BLaER1 (cell line): ENCODE data around the gene SGSH.
"Not testable (repeated sequence)": the region's sequence is repeated elsewhere in the genome, so short reads cannot be mapped to it uniquely, and the experiment has no call there.

Source experiments
- H3K27ac ChIP-seq: shearing (Covaris generic); formaldehyde crosslinking; 2 replicates; pipeline ENCODE4 v1.8.1; 2022
- H3K27me3 ChIP-seq: shearing (Covaris generic); formaldehyde crosslinking; 2 replicates; pipeline ENCODE4 v1.8.1; 2022
- H3K36me3 ChIP-seq: shearing (Covaris generic); formaldehyde crosslinking; 2 replicates; pipeline ENCODE4 v1.8.1; 2022
- H3K4me1 ChIP-seq: shearing (Covaris generic); formaldehyde crosslinking; 2 replicates; pipeline ENCODE4 v1.8.1; 2022
- H3K4me2 ChIP-seq: shearing (Covaris generic); formaldehyde crosslinking; 2 replicates; pipeline ENCODE4 v1.8.1; 2022
- H3K4me3 ChIP-seq: shearing (Covaris generic); formaldehyde crosslinking; 2 replicates; pipeline ENCODE4 v1.8.1; 2022
- H3K9ac ChIP-seq: shearing (Covaris generic); formaldehyde crosslinking; 2 replicates; pipeline ENCODE4 v1.8.1; 2022
- H3K9me3 ChIP-seq: shearing (Covaris generic); formaldehyde crosslinking; 2 replicates; pipeline ENCODE4 v1.8.1; 2022
- H4K20me1 ChIP-seq: shearing (Covaris generic); formaldehyde crosslinking; 2 replicates; pipeline ENCODE4 v1.8.1; 2022
- Cebpa-rat ChIP-seq: shearing (Covaris generic); IDR thresholded peaks from 2 replicates; pipeline ENCODE4 v1.8.1; 2022

Gene SGSH

DNA sequence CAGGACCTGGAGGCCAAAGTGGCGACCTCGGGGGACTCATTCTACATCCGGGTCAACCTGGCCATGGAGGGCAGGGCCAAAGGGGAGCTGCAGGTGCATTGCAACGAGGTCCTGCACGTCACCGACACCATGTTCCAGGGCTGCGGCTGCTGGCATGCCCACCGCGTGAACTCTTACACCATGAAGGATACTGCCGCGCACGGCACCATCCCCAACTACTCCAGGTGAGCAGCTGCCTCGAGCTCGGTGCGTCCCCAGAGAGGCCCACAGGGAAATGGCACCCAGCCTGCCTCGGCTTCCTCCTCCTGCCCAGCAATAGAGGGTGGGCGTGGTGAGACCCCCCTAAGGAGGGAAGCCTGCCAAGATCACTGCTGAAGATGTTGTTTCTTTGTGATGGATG is 17.9 kb downstream of the SGSH start:
- no peak overlapping the region for H3K4me2 ChIP-seq
- no peaks in the 10 kb centered on the region for H4K20me1 ChIP-seq
- no peak for TF ChIP-seq Cebpa-rat
- H3K27me3 ChIP-seq: no peaks in the 10 kb centered on the region
- H3K4me3 ChIP-seq: no peak overlapping the region
- H3K27ac ChIP-seq: no peak overlapping the region
- H3K36me3 ChIP-seq: no peaks in the 10 kb centered on the region
- H3K9ac ChIP-seq: no peak overlapping the region
- H3K9me3 ChIP-seq: no peaks in the 10 kb centered on the region
- H3K4me1 ChIP-seq: 0 out of 2 replicates have a peak, but pooled peaks cover 9% of the 10 kb centered on the region

GRCh38 chr17:80201446-80201845 is 18.7 kb downstream of the SGSH start:
- Histone ChIP-seq H3K9ac (no peak overlapping the region), H3K27me3 (no peaks in the 10 kb centered on the region), H3K4me2 (no peak overlapping the region), H3K9me3 (no peaks in the 10 kb centered on the region), H3K36me3 (no peaks in the 10 kb centered on the region), H4K20me1 (no peaks in the 10 kb centered on the region), H3K4me3 (no peak overlapping the region), H3K27ac (no peak overlapping the region), H3K4me1 (0 out of 2 replicates have a peak, but pooled peaks cover 9% of the 10 kb centered on the region)
- TF ChIP-seq Cebpa-rat: no peak

DNA sequence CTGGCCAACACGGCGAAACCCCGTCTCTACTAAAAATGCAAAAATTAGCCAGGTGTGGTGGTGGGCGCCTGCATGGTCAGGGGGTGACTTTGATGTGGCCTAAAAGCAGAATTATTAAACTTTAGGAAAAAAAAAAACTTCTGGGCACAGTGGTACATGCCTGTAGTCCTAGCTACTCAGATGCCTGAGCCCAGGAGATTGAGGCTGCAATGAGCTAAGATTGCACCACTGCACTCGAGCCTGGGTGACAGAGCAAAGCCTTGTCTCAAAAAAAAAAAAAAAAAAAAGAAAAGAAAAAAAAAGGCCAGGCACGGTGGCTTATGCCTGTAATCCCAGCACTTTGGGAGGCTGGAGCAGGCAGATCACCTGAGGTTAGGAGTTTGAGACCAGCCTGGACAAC is 20.8 kb downstream of the SGSH start:
- H3K36me3 ChIP-seq, H3K4me2 ChIP-seq, H3K4me1 ChIP-seq, H3K27me3 ChIP-seq, H3K9me3 ChIP-seq, H3K9ac ChIP-seq, H3K27ac ChIP-seq, H4K20me1 ChIP-seq, H3K4me3 ChIP-seq: not testable (repeated sequence)

DNA sequence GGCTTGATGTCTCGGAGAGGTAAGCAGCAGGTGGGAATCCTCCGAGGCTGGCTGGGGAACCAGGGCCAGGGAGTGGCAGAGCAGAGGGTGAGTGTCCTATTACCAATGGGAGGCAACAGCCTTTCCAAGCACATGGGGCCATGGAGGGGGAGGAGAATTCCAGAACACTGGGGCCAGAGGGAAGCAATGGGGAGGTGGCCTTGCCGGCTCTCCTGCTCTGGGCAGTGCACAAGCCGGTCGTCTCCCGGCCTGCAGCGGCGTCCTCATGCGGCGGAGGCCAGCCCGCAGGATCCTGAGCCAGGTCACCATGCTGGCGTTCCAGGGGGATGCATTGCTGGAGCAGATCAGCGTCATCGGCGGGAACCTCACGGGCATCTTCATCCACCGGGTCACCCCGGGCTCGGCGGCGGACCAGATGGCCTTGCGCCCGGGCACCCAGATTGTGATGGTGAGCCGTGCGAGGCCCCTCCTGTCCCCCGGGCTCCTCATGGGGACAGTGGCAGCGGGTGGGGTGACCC is 21.9 kb downstream of the SGSH start:
- no peak overlapping the region for H3K27ac ChIP-seq
- H3K4me2 ChIP-seq: no peak overlapping the region
- no peak for TF ChIP-seq Cebpa-rat
- no peak overlapping the region for H3K9ac ChIP-seq
- no peaks in the 10 kb centered on the region for H3K9me3 ChIP-seq
- no peaks in the 10 kb centered on the region for H3K36me3 ChIP-seq
- H3K27me3 ChIP-seq: no peaks in the 10 kb centered on the region
- H3K4me3 ChIP-seq: no peak overlapping the region
- H4K20me1 ChIP-seq: no peaks in the 10 kb centered on the region
- no peaks in the 10 kb centered on the region for H3K4me1 ChIP-seq

- Histone ChIP-seq H3K4me3 (no peak overlapping the region), H3K27me3 (no peaks in the 10 kb centered on the region; the same call in 1 of the 2 replicates), H3K4me1 (peaks cover 8% of the 10 kb centered on the region), H3K9me3 (no peaks in the 10 kb centered on the region), H3K27ac (no peak overlapping the region), H3K36me3 (no peaks in the 10 kb centered on the region), H3K9ac (no peak overlapping the region), H4K20me1 (no peaks in the 10 kb centered on the region), H3K4me2 (no peak overlapping the region)
- TF ChIP-seq Cebpa-rat: no peak
Observed at GRCh38 chr17:80196652-80197051, 23.5 kb downstream of the SGSH start.

GRCh38 chr17:80195671-80196529 is 24.2 kb downstream of the SGSH start:
- no peak overlapping the region for H3K4me3 ChIP-seq
- no peaks in the 10 kb centered on the region for H3K9me3 ChIP-seq
- no peak for TF ChIP-seq Cebpa-rat
- peaks cover 14% of the 10 kb centered on the region for H3K4me1 ChIP-seq
- peaks cover 3% of the 10 kb centered on the region for H3K27me3 ChIP-seq
- no peak overlapping the region for H3K9ac ChIP-seq
- no peaks in the 10 kb centered on the region for H3K36me3 ChIP-seq
- no peak overlapping the region for H3K4me2 ChIP-seq
- no peaks in the 10 kb centered on the region for H4K20me1 ChIP-seq
- H3K27ac ChIP-seq: no peak overlapping the region

GRCh38 chr17:80195141-80195540 is 25.0 kb downstream of the SGSH start:
- TF ChIP-seq Cebpa-rat: no peak
- no peaks in the 10 kb centered on the region for H3K9me3 ChIP-seq
- no peak overlapping the region for H3K4me2 ChIP-seq
- no peak overlapping the region for H3K4me3 ChIP-seq
- no peak overlapping the region for H3K9ac ChIP-seq
- peaks cover 3% of the 10 kb centered on the region for H3K27me3 ChIP-seq
- peaks cover 14% of the 10 kb centered on the region for H3K4me1 ChIP-seq
- H4K20me1 ChIP-seq: no peaks in the 10 kb centered on the region
- H3K36me3 ChIP-seq: no peaks in the 10 kb centered on the region
- no peak overlapping the region for H3K27ac ChIP-seq

DNA sequence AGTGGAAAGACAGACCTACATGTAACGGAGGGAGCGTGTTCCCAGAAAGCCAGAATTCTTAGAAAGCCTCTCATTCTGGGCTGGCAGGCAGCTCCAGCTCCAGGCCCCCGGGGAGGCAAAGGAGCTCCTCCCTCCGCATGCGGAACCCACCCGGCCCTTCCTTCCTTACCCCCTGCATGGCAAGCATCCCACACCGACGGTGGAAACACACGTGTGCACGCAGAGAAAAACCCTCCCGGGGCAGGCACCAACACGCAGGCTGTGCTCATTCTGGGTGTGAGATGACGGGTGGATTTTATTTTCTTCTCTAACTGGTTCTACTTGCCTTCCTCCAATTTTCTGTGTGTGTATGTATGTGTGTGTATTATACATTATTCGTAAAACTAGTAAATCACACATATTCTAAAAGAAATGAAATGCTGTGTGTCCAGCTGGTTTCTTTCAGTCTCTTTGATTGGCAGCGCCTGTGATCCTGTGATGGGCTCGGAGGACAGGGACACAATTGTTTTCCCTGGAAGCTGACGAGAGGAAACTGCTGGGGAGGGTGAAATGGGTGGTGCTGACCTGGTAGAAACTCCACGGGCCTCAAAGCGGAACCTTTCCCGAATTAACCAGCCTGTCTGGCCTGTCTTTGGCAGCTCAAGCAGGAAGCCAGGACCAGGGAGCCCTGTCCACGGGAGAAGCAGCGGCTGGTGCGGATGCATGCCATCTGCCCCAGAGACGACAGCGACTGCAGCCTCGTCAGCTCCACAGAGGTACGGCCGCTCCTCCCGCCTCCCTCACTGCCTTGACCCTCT is 28.1 kb downstream of the SGSH start:
- Histone ChIP-seq H3K4me2 (peak overlapping the region; percentile 68), H3K27me3 (peaks cover 15% of the 10 kb centered on the region), H3K9me3 (no peaks in the 10 kb centered on the region), H4K20me1 (no peaks in the 10 kb centered on the region), H3K4me3 (no peak overlapping the region), H3K9ac (no peak overlapping the region), H3K27ac (no peak overlapping the region), H3K36me3 (no peaks in the 10 kb centered on the region), H3K4me1 (peaks cover 36% of the 10 kb centered on the region)
- TF ChIP-seq Cebpa-rat: no peak

- Histone ChIP-seq H3K4me3 (no peak overlapping the region), H3K4me2 (peak overlapping the region; percentile 68), H3K27ac (no peak overlapping the region), H3K4me1 (peaks cover 37% of the 10 kb centered on the region), H3K9ac (no peak overlapping the region), H3K27me3 (peaks cover 15% of the 10 kb centered on the region), H3K36me3 (no peaks in the 10 kb centered on the region), H3K9me3 (no peaks in the 10 kb centered on the region), H4K20me1 (no peaks in the 10 kb centered on the region)
- no peak for TF ChIP-seq Cebpa-rat
Observed at GRCh38 chr17:80191192-80191591, 28.9 kb downstream of the SGSH start.

DNA sequence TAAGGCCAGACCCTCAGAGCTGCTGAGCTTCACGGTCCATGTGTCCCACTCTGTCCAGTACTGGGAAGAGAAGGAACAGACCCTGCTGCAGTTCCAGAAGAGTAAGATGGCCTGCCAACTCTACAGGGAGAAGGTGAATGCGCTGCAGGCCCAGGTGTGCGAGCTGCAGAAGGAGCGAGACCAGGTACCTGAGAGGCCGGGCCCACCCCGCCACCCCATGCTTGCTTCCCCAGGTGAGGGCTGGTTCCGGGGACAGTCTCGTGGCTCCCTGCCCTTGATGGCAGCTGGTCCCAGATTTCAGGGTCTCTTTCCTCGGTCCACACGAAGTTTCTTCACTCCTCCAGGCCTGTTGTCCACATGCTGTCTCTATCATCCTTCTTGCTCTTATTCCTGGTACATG is 29.4 kb downstream of the SGSH start:
- peaks cover 15% of the 10 kb centered on the region for H3K27me3 ChIP-seq
- no peak overlapping the region for H3K4me2 ChIP-seq
- no peak for TF ChIP-seq Cebpa-rat
- H3K36me3 ChIP-seq: no peaks in the 10 kb centered on the region
- no peak overlapping the region for H3K9ac ChIP-seq
- no peaks in the 10 kb centered on the region for H4K20me1 ChIP-seq
- no peak overlapping the region for H3K4me3 ChIP-seq
- no peak overlapping the region for H3K27ac ChIP-seq
- H3K9me3 ChIP-seq: no peaks in the 10 kb centered on the region
- H3K4me1 ChIP-seq: peaks cover 37% of the 10 kb centered on the region
